Esophagus squamous epithelium (tissue), 4 donors: Measurements from ENCODE around the gene SNX1.
A peak's percentile ranks its signal among the peaks of the same experiment; 100 is the strongest.

ENCODE experiments used
- CTCF ChIP-seq, 6 experiments: fragments of 450-650 bp in 4 of 6; fragments of 200-600 bp in 2 of 6; sonication (generic) in 2 of 6; IDR thresholded peaks; one replicate each; pipeline ENCODE4 v1.5.1; 2016 to 2019; ENCODE audit warnings: antibody characterized with exemption in 6 of 6, mild to moderate bottlenecking in 4 of 6, moderate library complexity in 4 of 6
- POLR2A ChIP-seq, 4 donors: fragments of 450-650 bp; IDR thresholded peaks; one replicate each; pipeline ENCODE4 v1.6.1; 2017; ENCODE audit warnings: antibody characterized with exemption in 4 of 4, mild to moderate bottlenecking in 4 of 4, moderate library complexity in 3 of 4

- TF ChIP-seq CTCF (IDR thresholded peaks at IDR 0.05) (peak in 2 of 6 experiments; percentile 5 to 21), POLR2A (IDR thresholded peaks at IDR 0.05) (no peak)
Measured at GRCh38 chr15:64096668-64097384, 1.0 kb downstream of the SNX1 start.
